Activated CD4-positive, CD25-positive, alpha-beta regulatory T cell (primary cell): Measurements from ENCODE around the gene RASAL1.

Experiments used
- DNase-seq, 4 experiments: peaks; one replicate each; lab custom pipeline; 2025; lab: John Stamatoyannopoulos, UW

Gene RASAL1, protein sequence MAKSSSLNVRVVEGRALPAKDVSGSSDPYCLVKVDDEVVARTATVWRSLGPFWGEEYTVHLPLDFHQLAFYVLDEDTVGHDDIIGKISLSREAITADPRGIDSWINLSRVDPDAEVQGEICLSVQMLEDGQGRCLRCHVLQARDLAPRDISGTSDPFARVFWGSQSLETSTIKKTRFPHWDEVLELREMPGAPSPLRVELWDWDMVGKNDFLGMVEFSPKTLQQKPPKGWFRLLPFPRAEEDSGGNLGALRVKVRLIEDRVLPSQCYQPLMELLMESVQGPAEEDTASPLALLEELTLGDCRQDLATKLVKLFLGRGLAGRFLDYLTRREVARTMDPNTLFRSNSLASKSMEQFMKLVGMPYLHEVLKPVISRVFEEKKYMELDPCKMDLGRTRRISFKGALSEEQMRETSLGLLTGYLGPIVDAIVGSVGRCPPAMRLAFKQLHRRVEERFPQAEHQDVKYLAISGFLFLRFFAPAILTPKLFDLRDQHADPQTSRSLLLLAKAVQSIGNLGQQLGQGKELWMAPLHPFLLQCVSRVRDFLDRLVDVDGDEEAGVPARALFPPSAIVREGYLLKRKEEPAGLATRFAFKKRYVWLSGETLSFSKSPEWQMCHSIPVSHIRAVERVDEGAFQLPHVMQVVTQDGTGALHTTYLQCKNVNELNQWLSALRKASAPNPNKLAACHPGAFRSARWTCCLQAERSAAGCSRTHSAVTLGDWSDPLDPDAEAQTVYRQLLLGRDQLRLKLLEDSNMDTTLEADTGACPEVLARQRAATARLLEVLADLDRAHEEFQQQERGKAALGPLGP

DNA sequence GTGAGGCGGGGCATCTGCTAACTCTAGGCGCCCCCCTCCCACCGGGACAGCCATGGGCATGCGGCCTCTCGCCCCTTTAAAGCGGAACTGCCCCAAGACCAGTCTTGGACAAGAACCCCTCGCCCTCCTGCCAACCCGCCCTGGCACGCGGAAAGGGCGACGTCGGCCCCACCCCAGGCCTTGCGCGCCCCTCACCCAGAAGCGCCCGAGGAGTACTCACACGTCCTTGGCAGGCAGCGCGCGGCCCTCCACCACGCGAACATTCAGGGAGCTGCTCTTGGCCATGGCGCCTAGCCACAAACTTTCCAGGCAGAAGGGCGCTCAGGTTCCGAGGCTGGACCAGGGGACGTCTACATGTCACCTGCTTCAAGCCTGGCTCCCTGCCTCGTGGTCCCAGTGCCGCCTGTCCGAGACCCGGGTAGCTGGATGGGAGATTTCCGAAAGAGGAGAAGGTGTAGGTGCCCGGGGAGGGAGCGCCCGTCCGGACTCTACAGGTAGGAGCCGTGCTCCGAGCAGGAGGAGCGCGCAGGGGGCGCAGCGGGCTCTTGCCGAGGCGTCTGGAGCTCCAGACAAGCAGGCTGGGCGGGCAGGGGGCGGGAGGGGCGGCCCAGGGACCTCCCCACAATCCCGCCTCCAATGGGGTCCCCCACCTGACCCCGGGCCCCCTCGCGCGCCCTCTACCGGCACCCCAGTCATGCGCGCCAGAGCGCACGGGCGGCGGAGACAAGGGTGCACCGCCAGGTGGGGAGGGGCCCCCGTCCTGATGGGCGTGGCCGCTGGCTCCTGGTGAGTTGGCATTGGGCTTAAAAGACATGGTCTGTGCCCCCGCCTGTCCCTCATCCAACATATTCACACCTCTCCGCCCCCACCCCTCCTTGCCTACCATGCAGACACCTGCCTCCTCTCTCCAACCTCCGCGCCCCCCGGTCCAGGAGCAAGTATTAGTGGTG is at the start of gene RASAL1:
Gene RASAL1, minus strand, starts transcription at position 584 of the 950 bp plus-strand sequence. Its CDS starts 299 bp downstream, at position 285.
- peak; percentile 49 to 62 (median 52) for DNase-seq

DNA sequence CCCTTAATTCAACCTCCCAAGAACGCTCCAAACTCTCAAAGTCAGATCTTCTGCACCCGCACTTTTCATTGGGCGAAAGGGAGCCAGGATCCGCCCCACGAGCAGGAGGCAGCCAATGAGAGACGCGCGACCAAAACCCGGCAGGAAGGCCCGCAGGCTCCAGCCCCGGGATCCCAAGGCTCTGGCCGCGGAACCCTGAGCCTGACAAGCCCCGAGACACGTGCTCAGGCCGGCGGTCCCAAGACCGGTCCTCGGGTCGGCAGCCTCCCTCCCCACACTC is 49.3 kb upstream of the RASAL1 start:
- peak; percentile 68 to 74 (median 70) for DNase-seq

DNA sequence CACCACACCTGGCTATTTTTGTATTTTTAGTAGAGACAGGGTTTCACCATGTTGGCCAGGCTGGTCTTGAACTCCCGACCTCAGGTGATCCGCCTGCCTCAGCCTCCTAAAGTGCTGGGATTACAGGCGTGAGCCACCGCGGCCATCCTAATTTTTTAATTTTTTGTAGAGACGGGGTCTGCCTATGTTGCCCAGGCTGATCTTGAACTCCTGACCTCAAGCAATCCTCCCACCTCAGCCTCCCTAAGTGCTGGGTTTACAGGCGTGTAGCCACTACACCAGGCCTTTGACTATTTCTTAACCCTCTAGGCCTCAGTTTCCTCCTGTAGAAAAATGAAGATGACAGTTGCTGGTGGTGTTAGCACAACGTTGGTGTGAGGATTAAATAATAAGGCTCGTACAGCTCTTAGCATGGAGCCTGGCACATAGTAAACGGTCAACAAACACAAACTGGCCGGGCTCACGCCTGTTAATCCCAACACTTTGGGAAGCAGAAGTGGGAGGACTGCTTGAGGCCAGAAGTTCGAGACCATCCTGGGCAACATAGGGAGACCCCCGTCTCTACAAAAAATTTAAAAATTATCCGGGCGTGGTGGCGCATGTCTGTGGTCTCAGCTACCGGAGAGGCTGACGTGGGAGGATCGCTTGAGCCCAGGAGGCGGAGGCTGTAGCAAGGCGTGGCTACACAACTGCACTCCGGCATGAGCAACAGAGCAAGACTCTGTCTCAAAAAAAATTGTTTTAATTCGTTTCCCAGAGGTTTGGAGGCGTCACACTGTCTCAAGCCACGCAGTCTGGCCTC is 48.7 kb upstream of the RASAL1 start:
- peak in 3 of 4 experiments; percentile 62 to 68 (median 65) for DNase-seq

DNA sequence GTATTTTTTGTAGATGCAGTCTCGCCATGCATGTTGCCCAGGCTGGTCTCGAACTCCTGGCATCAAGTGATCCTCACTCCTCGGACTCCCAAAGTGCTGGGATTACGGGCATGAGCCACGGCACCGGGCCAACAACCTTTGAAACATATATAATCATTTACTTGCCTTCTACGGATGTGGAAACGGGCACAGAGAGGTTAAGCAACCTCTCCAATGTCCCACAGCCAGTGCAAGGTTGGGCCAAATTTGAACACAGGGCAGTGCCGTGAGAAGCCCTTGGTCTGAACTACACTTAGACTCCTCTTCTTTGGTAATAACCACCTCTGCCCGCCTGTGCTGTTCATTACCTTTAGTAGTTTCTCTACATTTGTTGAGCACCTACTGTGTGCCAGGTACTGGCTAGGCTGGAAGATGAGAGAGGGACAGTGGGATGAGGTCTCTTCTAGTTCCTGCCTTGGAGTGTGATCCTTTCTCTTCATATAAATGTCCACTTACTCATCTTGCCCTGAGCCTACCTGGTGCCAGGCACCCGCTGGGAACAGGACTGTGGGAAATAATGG is 47.5 kb upstream of the RASAL1 start:
- DNase-seq: no peak

DNA sequence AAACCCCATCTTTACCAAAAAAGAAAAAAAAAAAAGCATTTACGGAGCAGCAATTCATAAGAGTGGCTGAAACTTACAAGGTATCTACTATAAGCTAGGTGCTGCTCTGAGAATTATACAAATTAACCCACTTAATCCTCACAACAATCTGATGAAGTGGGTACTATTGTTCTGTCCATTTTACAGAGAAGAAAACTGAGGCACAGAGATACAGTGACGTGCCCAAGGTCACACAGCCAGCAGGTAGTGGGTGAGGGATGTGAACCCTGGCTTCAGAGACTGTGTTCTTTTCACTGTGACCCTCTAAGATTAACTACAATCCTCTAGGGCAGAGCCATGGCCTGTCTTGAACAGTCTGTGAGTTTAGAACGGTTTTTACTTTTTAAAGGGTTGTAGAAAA is 46.4 kb upstream of the RASAL1 start:
- no peak for DNase-seq

DNA sequence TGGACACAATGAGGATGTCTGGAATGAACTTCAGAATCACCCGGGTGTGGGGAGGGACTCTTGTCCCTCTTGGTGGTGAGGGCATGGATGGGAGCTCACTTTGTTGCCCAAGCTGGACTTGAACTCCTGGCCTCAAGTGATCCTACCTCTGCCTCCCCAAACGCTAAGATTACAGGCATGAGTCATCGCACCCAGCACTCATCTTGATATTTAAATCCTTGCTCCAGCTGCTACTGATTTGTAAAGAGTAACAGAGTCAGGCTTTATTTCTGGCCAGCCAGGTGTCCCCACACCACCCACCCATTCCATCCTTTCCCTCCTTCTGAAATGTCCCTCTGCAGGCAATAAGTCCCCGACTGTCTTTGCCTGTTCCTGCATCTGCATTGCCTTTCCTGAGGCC is 44.8 kb upstream of the RASAL1 start:
- no peak for DNase-seq

DNA sequence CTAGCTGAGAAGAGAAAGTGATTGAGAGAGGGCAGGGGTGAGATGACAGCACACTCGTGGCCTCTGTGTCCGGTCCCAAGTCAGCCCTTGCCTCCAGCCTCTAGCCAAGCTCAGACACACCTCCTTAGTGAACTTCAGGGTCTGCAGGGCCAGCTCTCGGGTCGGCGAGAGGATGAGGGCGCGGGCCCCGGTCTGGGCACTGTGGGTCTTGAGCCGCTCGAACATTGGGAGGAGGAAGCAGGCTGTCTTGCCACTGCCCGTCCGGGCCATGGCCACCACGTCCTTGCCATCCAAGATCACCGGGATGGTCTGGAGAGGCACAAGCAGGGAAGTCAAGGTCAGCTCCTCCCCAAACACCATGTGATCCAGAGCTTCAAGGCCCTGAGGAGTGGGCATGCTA is 43.5 kb upstream of the RASAL1 start:
- no peak for DNase-seq

DNA sequence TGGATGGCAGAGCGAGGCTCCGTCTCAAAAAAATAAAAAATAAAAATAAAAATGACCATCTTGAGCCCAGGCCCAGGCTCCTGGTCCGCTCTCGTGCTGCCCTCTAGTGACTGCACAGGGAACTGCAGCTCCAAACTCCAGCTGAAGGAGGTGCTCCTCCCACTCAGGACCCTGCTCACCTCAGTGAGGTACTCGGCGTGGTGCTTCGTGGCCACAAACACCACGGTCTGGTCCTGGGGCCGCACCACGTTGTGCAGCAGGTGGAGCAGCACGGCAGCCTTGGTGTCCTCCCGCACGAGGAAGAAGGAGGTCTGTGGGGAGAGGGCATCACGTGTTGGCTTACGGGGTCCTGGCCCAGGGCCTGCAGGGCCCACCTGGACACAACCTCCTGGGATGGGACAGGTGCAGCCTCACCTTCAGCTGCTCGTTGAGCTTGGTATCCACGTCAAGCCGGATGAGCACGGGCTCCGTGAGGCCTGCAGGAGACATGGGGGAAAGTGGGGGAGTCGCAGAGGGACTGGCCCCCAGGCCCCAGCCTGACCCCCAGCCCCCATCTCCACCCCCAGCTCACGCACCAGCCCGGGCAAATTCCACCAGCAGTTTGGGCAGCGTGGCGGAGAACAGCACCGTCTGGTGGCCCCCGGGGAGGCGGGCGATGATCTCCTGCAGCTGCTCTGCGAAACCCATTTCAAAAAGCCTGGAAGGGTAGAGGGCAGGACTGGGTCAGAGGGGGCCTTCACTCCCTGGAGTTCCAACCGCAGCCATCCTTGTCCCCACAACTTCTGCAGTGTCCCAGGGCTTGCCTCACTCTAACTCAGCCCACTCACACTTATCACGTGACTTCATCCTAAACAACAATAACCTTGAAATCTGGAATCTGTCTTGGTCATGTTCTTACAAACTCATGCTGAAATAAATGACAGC is 39.2 kb upstream of the RASAL1 start:
- peak; percentile 37 to 76 (median 60) for DNase-seq

DNA sequence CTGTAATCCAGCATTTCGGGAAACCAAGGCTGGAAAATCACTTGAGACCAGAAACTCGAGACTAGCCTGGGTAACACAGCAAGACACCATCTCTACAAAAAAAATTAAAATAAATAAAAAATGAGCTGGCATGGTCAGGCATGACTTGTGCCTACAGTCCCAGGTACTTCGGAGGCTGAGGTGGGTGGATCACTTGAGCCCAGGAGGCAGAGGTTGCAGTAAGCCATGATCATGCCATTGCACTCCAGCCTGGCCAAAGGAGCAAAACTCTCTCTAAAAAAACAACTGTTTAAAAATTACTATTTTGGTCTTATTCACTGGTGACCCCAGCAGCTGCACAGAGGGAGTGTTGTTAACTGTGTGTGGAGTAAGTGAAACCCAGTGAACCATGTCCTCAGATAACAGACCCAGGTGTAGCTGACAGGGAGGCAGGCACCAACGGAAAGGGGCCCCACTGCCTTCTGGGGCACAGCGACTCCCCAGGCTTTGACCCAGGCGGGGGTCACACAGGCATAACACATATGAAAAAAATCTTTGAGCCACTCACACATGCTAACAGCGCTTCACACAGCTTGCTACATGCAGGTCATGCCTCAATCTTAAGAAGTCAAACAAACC is 37.6 kb upstream of the RASAL1 start:
- DNase-seq: no peak

DNA sequence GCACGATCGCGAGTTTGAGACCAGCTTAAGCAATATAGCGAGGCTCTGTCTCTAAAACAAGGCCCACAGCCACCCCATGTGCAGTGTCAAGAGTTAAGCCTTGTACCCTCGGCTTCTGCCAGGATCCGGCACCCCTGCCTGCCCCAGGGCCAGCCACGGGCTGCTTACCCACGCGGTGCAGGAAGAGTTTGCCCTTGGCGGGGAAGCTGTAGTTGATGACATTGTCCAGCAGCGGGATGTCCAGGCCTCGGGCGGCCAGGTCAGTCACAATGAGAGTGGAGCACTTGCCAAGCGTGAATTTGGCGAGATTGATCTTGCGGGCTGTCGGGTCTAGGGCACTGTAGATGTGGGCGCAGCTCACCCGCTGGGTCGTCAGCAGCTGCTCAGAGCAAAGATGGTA is 36.6 kb upstream of the RASAL1 start:
- DNase-seq: no peak

DNA sequence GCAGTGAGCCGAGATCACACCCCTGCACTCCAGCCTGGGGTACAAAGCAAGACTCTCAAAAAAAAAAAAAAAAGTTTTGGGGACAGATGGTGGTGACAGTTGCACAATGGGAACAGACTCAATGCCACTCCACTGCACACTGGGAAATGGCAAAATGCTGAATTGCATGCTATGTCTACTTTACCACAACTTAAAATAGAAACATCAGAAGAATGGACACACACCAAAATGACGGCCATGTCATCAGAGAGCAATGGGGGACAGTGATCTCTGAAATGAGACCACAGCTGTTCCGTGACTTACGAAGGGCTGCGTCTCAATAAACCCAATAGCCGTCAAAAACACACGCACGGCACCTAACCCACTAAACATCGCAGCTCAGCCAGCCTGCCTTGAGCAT is 36.0 kb upstream of the RASAL1 start:
- no peak for DNase-seq

DNA sequence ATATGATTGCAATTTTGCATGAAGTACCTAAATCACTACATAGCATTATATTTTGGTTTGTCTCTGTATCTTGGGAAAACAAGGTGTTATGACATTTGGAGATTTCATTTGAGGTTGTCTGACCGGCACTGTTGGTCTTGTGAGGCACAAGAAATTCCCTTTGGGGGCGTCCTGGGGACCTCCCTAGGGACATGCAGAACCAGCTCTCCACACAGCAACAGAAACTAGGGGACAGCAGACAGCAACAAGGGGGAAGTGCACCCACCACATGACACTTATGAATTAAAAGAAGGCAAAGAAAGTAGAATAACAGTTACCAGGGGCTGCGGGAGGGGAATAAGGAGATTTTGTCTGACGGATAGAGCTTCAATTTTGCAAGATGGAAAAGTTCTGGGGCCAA is 35.4 kb upstream of the RASAL1 start:
- no peak for DNase-seq

DNA sequence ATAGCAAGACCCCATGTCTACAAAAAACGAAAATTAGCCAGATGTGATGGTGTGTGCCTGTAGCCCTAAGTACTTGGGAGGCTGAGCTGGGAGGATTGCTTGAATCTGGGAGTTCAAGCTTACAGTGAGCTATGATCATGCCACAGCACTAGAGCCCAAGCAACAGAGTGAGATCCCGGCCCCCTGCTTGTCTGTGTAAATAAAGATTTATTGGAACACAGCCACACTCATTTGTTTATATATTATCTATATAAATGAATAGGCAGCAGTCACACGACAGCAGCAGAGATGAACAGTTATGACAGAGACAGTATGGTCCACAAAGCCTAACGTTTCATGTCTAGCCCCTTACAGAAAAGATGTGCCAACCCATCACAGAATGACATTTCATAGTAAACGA is 34.9 kb upstream of the RASAL1 start:
- DNase-seq: no peak

DNA sequence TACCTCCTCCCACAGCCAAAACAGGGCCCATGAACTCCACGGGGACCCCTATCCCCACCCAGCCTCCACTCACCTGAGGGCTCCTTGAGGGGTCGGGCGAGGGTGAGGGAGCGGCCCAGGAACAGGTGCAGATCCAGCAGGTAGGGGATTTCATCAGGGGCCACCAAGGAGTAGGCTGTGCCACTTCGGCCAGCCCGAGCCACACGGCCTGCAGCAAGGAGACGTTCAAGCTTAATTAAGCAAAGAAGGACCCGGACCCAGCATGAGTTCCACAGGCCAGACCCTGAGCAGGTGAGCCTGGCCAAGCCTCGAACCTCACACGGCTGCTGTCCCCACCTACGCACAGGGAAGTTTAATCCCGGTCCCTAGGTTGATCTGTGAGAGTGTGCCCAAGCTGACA is 34.1 kb upstream of the RASAL1 start:
- DNase-seq: no peak

DNA sequence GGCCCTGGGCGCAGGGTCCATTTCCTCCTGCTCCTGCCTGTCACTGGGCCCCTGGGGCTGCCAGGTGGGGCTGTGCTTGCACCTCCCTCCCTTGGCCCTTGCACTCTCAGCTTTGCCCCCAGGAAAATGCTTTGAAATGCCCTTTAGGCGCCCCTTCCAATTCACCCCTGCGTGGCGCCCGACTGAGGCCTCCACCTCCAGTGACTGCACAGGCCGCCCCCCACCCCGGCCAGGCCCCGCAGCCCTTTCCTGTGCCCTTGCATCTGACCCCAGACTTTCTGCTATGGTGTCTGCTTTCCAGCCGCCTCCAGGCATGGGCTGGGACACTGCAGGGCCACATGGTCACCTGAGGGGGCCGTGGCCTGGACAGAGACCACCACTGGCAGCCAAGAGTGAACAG is 32.3 kb upstream of the RASAL1 start:
- DNase-seq: no peak

DNA sequence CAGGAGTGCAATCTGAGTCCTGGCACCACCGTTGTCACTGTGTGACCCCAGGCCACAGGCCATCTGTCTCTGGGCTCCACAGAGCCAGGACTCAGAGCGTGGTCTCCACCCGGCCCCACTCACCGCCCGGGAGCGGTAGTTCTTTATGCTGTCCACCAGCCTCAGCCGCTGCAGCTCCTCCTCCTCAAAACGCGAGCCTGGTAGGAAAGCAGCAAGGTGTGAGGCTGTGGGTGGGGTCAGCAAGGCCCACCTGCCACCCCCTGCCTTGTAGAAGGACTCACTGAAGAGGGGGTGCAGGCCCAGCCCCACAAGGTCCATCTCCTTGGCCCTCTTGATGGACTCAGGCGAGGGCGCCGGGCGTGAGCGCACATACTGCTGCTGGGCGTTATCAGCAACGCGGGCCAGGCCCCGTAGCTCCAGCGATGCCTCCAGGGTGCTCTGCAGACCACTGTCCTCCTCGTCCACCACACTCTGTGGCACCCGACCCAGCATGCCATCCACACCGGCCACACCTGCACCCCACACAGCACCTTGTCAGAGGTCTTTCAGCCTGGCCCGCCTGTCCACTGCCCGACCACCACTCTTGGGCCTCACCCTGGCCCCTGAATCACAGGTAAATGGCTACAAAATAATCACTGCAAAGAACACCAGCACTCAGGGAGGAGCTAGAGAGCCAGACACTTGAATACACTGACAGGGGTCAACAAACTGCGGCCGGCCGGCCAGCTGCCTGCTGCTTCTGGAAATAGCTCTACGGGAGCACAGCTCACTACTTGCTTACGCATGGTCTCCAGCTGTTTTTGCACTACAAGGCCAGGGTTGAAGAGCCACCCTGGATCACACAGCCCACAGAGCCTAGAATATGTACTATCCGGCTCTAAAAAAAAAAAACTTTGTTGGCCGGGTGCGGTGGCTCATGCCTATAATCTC is 30.2 kb upstream of the RASAL1 start:
- DNase-seq: no peak

DNA sequence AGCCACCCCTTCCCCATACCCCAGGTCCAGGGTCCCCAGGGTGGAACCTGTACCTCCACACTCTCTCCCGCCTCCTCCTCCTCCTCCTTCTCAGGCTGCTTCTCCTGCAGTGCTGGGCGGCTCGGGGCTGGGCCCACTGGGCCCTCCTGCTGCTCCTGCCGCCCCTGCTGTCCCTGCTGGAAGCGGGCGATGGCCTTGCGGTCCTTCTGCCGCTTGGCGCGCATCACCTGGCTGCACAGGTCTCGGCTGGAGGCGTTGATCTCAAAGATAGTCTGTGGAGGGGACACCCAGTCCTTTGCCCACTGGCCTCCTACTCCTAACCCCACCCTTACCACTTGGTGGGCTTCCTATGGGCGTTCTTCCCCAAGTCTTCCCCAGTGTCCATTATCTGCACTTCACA is 28.5 kb upstream of the RASAL1 start:
- DNase-seq: no peak

DNA sequence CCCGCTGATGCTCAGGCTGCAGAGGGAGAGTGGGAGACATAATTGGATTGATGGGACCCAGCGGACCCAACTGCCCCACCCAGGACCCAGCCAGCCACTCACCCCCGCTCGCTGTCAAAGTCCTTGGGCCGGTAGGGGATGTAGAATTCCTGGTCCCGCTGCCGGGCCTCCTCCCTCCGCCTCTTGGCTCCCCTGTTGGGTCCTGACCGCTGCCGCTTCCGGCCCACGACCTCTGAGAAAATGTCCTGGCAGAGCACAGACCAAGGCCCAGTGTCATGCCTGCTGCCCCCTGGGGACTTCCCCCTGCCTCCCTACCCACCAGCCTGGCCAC is 27.4 kb upstream of the RASAL1 start:
- no peak for DNase-seq
